Kidney epithelial cell (primary cell): ENCODE data around the gene PAPPA. TPM values are rescaled to one million over a fixed set of nuclear protein-coding genes. Genes with fewer than 3 reads are reported as not detected.

ENCODE experiments used
- DNase-seq: peaks from one replicate; pipeline ENCODE4 v3.0.0-alpha.2; 2010; ENCODE audit warnings: low read depth
- H3K27me3 ChIP-seq: 2 replicates; pipeline ENCODE4 v1.6.0; 2011; ENCODE audit warnings: low read length; ENCODE audit not compliant: control insufficient read depth, insufficient read depth
- H3K36me3 ChIP-seq: 2 replicates; pipeline ENCODE4 v1.5.1; 2011; ENCODE audit warnings: low read length; ENCODE audit not compliant: control insufficient read depth, insufficient read depth
- H3K4me3 ChIP-seq: 2 replicates; pipeline ENCODE4 v1.5.1; 2011; ENCODE audit warnings: low read depth, mild to moderate bottlenecking, control low read depth, low read length
- total RNA-seq: library from RNA; depleted of rRNA; stranded (reverse); fragments of >200 nt; gene quantifications from 2 replicates; pipeline ENCODE4 v1.2.3, GENCODE V29; 2015
- TF ChIP-seq, protein P1 (sequence below): IDR thresholded peaks from 2 replicates; pipeline ENCODE4 v1.5.1; 2011; ENCODE audit warnings: mild to moderate bottlenecking, moderate library complexity, low read length, control low read depth, inconsistent platforms; ENCODE audit not compliant: insufficient read depth, poor library complexity, severe bottlenecking

Gene PAPPA
- total RNA-seq, 1 donor from 2014 or later: 15.4 TPM

DNA sequence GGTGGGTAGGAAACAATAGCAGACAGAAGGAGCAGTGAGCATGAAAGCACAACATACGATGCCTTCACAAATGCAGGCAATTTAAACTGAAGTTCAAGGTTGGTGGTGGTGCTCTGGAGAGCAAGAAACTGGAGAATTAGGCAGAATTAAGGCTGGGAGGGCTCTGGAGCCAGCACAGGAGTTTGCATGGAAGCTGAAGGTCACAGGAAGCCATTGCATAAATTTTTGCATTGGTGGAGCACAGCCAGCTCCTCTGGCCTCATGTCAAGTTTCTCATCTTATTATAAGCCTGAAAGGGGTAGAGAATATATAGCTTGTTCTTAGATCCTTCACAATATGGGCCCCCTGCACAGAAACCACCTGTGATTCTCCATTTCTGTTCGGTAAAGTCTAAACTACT is 207.4 kb downstream of the PAPPA start:
- Histone ChIP-seq H3K27me3 (no peaks in the 10 kb centered on the region), H3K36me3 (no peaks in the 10 kb centered on the region), H3K4me3 (no peak overlapping the region)
- no peak for DNase-seq
- TF ChIP-seq, protein P1, sequence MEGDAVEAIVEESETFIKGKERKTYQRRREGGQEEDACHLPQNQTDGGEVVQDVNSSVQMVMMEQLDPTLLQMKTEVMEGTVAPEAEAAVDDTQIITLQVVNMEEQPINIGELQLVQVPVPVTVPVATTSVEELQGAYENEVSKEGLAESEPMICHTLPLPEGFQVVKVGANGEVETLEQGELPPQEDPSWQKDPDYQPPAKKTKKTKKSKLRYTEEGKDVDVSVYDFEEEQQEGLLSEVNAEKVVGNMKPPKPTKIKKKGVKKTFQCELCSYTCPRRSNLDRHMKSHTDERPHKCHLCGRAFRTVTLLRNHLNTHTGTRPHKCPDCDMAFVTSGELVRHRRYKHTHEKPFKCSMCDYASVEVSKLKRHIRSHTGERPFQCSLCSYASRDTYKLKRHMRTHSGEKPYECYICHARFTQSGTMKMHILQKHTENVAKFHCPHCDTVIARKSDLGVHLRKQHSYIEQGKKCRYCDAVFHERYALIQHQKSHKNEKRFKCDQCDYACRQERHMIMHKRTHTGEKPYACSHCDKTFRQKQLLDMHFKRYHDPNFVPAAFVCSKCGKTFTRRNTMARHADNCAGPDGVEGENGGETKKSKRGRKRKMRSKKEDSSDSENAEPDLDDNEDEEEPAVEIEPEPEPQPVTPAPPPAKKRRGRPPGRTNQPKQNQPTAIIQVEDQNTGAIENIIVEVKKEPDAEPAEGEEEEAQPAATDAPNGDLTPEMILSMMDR: no peak

DNA sequence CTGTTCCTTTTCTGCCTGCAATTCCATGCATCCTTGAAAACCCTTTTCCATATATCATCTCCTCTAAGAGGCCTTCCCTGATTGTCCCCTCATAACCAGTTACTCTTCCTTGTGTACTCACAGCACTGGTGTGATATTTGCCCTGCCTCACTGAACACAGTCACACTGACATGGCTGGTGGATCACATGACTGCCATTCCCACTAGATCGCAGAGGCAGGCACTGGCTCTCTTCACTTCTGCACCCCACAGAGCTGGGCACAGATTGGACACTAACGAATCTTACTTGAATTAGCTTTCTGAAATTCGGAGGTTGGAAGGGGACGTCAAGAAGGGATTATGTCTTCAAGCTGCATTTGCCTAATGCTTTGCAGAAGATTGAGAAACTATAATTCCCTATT is 208.0 kb downstream of the PAPPA start:
- DNase-seq: no peak
- Histone ChIP-seq H3K36me3 (no peaks in the 10 kb centered on the region), H3K27me3 (no peaks in the 10 kb centered on the region), H3K4me3 (no peak overlapping the region)
- TF ChIP-seq, protein P1: no peak

- no peak overlapping the region for H3K4me3 ChIP-seq
- no peaks in the 10 kb centered on the region for H3K27me3 ChIP-seq
- TF ChIP-seq, protein P1: no peak
- H3K36me3 ChIP-seq: no peaks in the 10 kb centered on the region
- DNase-seq: no peak
Measured at GRCh38 chr9:116362493-116362892, 208.9 kb downstream of the PAPPA start.

- TF ChIP-seq, protein P1: no peak
- no peak for DNase-seq
- Histone ChIP-seq H3K36me3 (no peaks in the 10 kb centered on the region), H3K27me3 (no peaks in the 10 kb centered on the region), H3K4me3 (no peak overlapping the region)
Measured at GRCh38 chr9:116365056-116365471, 211.5 kb downstream of the PAPPA start.

GRCh38 chr9:116366241-116366640 is 212.7 kb downstream of the PAPPA start:
- DNase-seq: no peak
- Histone ChIP-seq H3K36me3 (no peaks in the 10 kb centered on the region), H3K27me3 (no peaks in the 10 kb centered on the region), H3K4me3 (no peak overlapping the region)
- TF ChIP-seq, protein P1: no peak

GRCh38 chr9:116368680-116369079 is 215.1 kb downstream of the PAPPA start:
- H3K27me3 ChIP-seq: no peaks in the 10 kb centered on the region

More at GRCh38 chr9:116368680-116369079, 215.1 kb downstream of the PAPPA start:
- Histone ChIP-seq H3K4me3 (no peak overlapping the region), H3K36me3 (no peaks in the 10 kb centered on the region)
- TF ChIP-seq, protein P1: no peak
- no peak for DNase-seq
